Body of pancreas (tissue), 4 donors: ENCODE data around the gene SLC25A34. TPM values are rescaled to one million over a fixed set of nuclear protein-coding genes. Genes with fewer than 3 reads are reported as not detected.
A peak's percentile ranks its signal among the peaks of the same experiment; 100 is the strongest.

ENCODE experiments used
- ATAC-seq: fragments of 150-250 bp; one replicate; pipeline ENCODE4 v1.9.1; 2016
- DNase-seq, 4 donors: peaks; one replicate each; pipeline ENCODE4 v3.0.0-alpha.2; 2019
- H3K27ac ChIP-seq, 4 donors: fragments of 200-600 bp; sonication (generic); 1 replicate in 3 of 4; 2 replicates in 1 of 4; pipeline versions ENCODE4 v1.5.1 to v1.6.1; 2016 to 2019; ENCODE audit warnings: mild to moderate bottlenecking in 1 of 4, mixed read lengths in 1 of 4, moderate library complexity in 1 of 4
- H3K27me3 ChIP-seq, 2 donors: fragments of 200-600 bp; sonication (generic); one replicate each; pipeline ENCODE4 v1.6.0; 2016; ENCODE audit warnings: mild to moderate bottlenecking in 1 of 2
- H3K36me3 ChIP-seq, 2 donors: fragments of 200-600 bp; sonication (generic); replicated peaks in 1 of 2; 2 replicates each; pipeline ENCODE4 v1.5.1; 2016; ENCODE audit warnings: low read depth in 2 of 2; ENCODE audit not compliant: insufficient read depth in 1 of 2
- H3K4me1 ChIP-seq: fragments of 200-600 bp; sonication (generic); one replicate; pipeline ENCODE4 v1.6.0; 2016
- H3K4me3 ChIP-seq, 2 donors: fragments of 200-600 bp; sonication (generic); 1 replicate in 1 of 2; 2 replicates in 1 of 2; pipeline ENCODE4 v1.5.1; 2016 to 2019
- H3K9me3 ChIP-seq, 3 donors: fragments of 200-600 bp; sonication (generic); 1 replicate in 2 of 3; 2 replicates in 1 of 3; pipeline ENCODE4 v1.5.1; 2016
- CTCF ChIP-seq, 7 experiments: fragments of 450-650 bp in 4 of 7; fragments of 200-600 bp in 3 of 7; sonication (generic) in 3 of 7; IDR thresholded peaks; one replicate each; pipeline ENCODE4 v1.5.1; 2016 to 2019; ENCODE audit warnings: antibody characterized with exemption in 7 of 7
- POLR2A ChIP-seq, 3 donors: fragments of 450-650 bp; IDR thresholded peaks; one replicate each; pipeline ENCODE4 v1.6.1; 2016; ENCODE audit warnings: antibody characterized with exemption in 3 of 3, mild to moderate bottlenecking in 2 of 3
- WGBS, 2 donors: methylation state at CpG; one replicate each; pipeline ENCODE4 v1.1.5; 2017; 5-methylcytosine and 5-hydroxymethylcytosine counted together
- intact Hi-C: fragments of 100-400 bp; cut with DNase I; formaldehyde crosslinking; loops from one replicate; pipeline ENCODE4 v1.15.1; 2023
- total RNA-seq, 2 donors: library from RNA; depleted of rRNA; stranded (reverse); fragments of >200 nt; gene quantifications; one replicate each; pipeline ENCODE4 v1.1.0, GENCODE V29; 2016

SLC25A34 gene
- total RNA-seq, 2 donors from 2014 or later = 5.7 to 6.9 TPM

- TF ChIP-seq CTCF (IDR thresholded peaks at IDR 0.05) (no peak), POLR2A (IDR thresholded peaks at IDR 0.05) (no peak)
- H3K27ac ChIP-seq = no peak overlapping the region
- no peak overlapping the region for H3K4me3 ChIP-seq
- intact Hi-C loops = no loop called here
- ATAC-seq (no peak), DNase-seq (no peak)
- H3K4me1 ChIP-seq = peaks cover 36% of the 10 kb centered on the region
- WGBS, 2 donors = 83 to 89% methylated on average over 2 of the region's 2 CpGs
- H3K36me3 ChIP-seq = no peaks in the 10 kb centered on the region
- H3K27me3 ChIP-seq = no peaks in the 10 kb centered on the region
- no peaks in the 10 kb centered on the region for H3K9me3 ChIP-seq
Observed at GRCh38 chr1:15755021-15755645, 19.1 kb downstream of the SLC25A34 start.

GRCh38 chr1:15755646-15756040, 19.6 kb downstream of the SLC25A34 start:
- ATAC-seq = no peak
- intact Hi-C loops = no loop called here
- 57 to 89% methylated on average over 1 to 4 of the region's 4 CpGs for WGBS, 2 donors

GRCh38 chr1:15756143-15757015, 20.3 kb downstream of the SLC25A34 start:
- DNase-seq (peak in 3 of 4 donors; percentile 52 to 63 (median 62)), ATAC-seq (peak; percentile 58)
- TF ChIP-seq CTCF (IDR thresholded peaks at IDR 0.05) (no peak), POLR2A (IDR thresholded peaks at IDR 0.05) (peak in 2 of 3 donors; percentile 57 to 65)
- intact Hi-C loops = no loop called here
- H3K36me3 ChIP-seq = no peaks in the 10 kb centered on the region
- H3K4me3 ChIP-seq = no peak overlapping the region
- peaks cover 41% of the 10 kb centered on the region for H3K4me1 ChIP-seq
- 59 to 74% methylated on average over 7 to 9 of the region's 21 CpGs for WGBS, 2 donors
- peak overlapping the region; percentile 1 to 75 (median 70) for H3K27ac ChIP-seq
- H3K27me3 ChIP-seq = no peaks in the 10 kb centered on the region
- H3K9me3 ChIP-seq = no peaks in the 10 kb centered on the region

More at GRCh38 chr1:15755646-15756040, 19.6 kb downstream of the SLC25A34 start:
- no peak overlapping the region for H3K4me3 ChIP-seq
- DNase-seq = no peak
- H3K36me3 ChIP-seq = no peaks in the 10 kb centered on the region
- no peaks in the 10 kb centered on the region for H3K9me3 ChIP-seq
- no peak overlapping the region for H3K27ac ChIP-seq
- no peak for TF ChIP-seq POLR2A (IDR thresholded peaks at IDR 0.05)
- TF ChIP-seq CTCF (IDR thresholded peaks at IDR 0.05) = no peak
- H3K27me3 ChIP-seq = no peaks in the 10 kb centered on the region
- peaks cover 38% of the 10 kb centered on the region for H3K4me1 ChIP-seq

GRCh38 chr1:15757016-15757543, 21.0 kb downstream of the SLC25A34 start:
- Histone ChIP-seq H3K9me3 (no peaks in the 10 kb centered on the region), H3K27me3 (no peaks in the 10 kb centered on the region), H3K36me3 (no peaks in the 10 kb centered on the region), H3K4me1 (peaks cover 41% of the 10 kb centered on the region), H3K4me3 (no peak overlapping the region), H3K27ac (peak overlapping the region; percentile 1 to 75 (median 70))
- TF ChIP-seq CTCF (IDR thresholded peaks at IDR 0.05) = no peak
- TF ChIP-seq POLR2A (IDR thresholded peaks at IDR 0.05) = no peak
- WGBS, 2 donors = 64 to 69% methylated on average over 7 to 9 of the region's 9 CpGs
- DNase-seq (no peak), ATAC-seq (no peak)
- intact Hi-C loops = no loop called here
